GM20000 (cell line): ENCODE measurements around the gene TTC9.

Source experiments
- DNase-seq: peaks from one replicate; pipeline ENCODE4 v3.0.0; 2012; ENCODE audit warnings: low spot score
- CTCF ChIP-seq: IDR thresholded peaks from 2 replicates; pipeline ENCODE4 v1.5.1; 2012; ENCODE audit warnings: mild to moderate bottlenecking, control low read depth; ENCODE audit errors: extremely low read depth, missing control alignments

Gene TTC9

DNA sequence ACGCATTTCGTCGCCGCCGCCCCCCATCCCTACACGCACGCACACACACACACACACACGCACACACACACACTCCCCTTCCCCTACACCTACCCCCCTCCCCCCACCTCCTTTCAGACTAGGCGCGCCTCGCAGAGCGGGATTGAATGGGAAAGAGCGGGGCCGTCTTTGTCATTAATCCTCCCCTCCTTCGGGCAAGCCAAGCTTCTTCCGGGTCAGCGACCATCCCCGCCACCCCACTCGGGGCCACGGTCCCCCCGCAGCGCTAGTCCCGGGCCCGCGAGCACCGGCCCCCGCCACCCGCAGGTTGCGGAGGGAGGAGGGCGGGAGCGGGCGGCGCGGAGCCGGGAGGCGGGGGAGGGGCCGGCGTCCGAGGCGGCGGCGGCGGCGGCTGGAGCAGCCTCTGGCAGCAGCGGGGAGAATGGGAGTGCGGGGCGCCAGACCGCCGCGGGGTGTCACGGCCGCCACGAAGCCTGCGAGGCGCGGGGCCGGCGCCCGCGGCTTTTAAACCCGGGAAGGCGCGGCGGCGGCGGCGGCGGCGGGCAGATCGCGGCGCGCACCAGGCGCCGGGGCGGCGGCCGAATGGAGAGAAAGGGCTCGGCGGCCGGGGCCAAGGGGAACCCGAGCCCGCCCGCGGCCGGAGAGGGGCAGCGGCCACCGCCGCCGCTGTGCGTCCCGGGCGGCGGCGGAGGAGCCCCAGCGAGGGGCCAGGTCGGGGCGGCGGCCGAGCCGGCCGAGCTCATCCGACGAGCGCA, at the start of gene TTC9:
Gene TTC9, plus strand, starts transcription at position 369 of the 755 bp plus-strand sequence. Its CDS starts 214 bp downstream, at position 583.
- no peak for TF ChIP-seq CTCF
- DNase-seq: peak; percentile 71

DNA sequence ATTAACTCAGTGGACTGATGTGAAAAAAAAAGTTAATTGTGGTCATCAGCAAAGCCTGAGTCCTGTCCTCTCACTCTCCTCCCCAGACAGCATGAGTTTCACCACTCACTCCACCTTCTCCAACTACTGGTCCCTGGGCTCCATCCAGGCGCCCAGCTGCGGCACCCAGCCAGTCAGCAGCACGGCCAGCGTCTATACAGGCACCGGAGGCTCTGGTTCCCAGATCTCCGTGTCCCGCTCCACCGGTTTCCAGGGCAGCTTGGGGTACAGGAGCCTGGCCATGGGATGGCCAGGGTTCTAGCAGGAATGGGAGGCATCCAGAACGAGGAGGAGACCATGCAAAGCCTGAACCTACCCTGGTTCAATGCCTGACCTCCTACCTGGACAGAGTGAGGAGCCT, 47.3 kb upstream of the TTC9 start:
- no peak for TF ChIP-seq CTCF

GRCh38 chr14:70595443-70596185, 46.1 kb upstream of the TTC9 start:
- no peak for TF ChIP-seq CTCF
- no peak for DNase-seq

More for the DNA sequence above, 47.3 kb upstream of the TTC9 start:
- no peak for DNase-seq

GRCh38 chr14:70597731-70598130, 44.0 kb upstream of the TTC9 start:
- no peak for TF ChIP-seq CTCF
- no peak for DNase-seq

GRCh38 chr14:70599345-70599744, 42.4 kb upstream of the TTC9 start:
- DNase-seq: no peak

GRCh38 chr14:70600382-70601157, 41.1 kb upstream of the TTC9 start, which contains the start of gene MED6:
Gene MED6 (minus strand): TSS chr14:70600655. CDS start chr14:70600637, 18 bp downstream.
- TF ChIP-seq CTCF: no peak
- peak; percentile 89 for DNase-seq

More at GRCh38 chr14:70599345-70599744, 42.4 kb upstream of the TTC9 start:
- TF ChIP-seq CTCF: no peak
